ENCODE data around the gene TPT1.
"Not testable (repeated sequence)": the region's sequence is repeated elsewhere in the genome, so short reads cannot be mapped to it uniquely, and the experiment has no call there.

TPT1 gene

DNA sequence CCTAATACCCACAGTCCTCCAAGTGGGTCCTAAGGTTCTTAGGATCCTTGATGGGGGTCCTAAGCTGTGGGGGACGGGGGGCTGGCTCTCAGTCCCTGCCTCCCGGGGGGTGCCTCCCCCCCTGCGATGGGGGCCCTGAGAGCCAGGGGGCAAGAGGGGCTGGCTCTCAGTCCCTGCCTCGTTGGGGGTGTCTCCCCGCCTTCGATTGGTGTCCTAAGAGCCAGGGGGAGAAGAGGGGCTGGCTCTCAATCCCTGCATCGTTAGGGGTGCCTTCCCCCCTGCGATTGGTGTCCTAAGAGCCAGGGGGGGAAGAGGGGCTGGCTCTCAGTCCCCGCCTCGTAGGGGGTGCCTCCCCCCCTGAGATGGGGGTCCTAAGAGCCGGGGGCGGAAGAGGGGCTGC, 40.2 kb upstream of the TPT1 start:
- TF ChIP-seq, protein P1, sequence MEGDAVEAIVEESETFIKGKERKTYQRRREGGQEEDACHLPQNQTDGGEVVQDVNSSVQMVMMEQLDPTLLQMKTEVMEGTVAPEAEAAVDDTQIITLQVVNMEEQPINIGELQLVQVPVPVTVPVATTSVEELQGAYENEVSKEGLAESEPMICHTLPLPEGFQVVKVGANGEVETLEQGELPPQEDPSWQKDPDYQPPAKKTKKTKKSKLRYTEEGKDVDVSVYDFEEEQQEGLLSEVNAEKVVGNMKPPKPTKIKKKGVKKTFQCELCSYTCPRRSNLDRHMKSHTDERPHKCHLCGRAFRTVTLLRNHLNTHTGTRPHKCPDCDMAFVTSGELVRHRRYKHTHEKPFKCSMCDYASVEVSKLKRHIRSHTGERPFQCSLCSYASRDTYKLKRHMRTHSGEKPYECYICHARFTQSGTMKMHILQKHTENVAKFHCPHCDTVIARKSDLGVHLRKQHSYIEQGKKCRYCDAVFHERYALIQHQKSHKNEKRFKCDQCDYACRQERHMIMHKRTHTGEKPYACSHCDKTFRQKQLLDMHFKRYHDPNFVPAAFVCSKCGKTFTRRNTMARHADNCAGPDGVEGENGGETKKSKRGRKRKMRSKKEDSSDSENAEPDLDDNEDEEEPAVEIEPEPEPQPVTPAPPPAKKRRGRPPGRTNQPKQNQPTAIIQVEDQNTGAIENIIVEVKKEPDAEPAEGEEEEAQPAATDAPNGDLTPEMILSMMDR (IDR thresholded peaks at IDR 0.05; ENCODE audit: low read depth, low read length): no peak
- DNase-seq (ENCODE audit: extremely low read depth, low read depth): no peak

DNA sequence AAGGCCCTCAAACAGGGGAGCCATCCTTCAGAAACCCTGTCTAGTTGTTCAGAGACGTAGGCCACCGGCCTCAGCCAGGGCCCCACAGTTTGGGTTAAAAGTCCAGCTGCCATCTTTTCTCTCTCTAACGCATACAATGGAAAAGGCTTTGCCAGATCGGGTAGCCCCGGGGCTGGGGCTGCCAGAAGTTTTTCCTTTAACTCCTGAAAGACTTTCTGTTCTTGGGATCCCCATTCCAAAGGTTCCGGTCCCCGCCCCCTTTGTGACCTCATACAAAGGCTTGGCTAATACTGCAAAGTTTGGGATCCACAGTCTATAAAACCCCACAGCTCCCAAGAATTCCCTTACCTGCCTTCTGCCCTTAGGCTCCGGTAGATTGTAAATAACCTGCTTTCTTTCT, 39.7 kb upstream of the TPT1 start:
- not testable (repeated sequence) for DNase-seq (ENCODE audit: extremely low read depth, low read depth)

DNA sequence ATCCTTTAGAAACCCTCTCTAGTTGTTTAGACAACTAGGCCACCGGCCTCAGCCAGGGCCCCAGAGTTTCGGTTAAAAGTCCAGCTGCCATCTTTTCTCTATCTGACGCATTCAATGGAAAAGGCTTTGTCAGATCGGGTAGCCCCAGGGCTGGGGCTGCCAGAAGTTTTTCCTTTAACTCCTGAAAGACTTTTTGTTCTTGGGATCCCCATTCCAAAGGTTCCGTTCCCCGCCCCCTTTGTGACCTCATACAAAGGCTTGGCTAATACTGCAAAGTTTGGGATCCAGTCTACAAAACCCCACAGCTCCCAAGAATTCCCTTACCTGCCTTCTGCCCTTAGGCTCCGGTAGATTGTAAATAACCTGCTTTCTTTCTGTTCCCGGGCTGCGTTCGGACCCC, 38.5 kb upstream of the TPT1 start:
- DNase-seq (ENCODE audit: extremely low read depth, low read depth): not testable (repeated sequence)

DNA sequence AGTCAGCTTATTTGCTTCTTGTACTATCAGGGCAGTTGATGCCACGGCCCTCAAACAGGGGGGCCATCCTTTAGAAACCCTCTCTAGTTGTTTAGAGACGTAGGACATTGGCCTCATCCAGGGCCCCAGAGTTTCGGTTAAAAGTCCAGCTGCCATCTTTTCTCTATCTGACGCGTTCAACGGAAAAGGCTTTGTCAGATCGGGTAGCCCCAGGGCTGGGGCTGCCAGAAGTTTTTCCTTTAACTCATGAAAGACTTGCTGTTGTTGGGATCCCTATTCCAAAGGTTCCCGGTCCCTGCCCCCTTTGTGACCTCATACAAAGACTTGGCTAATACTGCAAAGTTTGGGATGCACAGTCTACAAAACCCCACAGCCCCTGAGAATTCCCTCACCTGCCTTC, 37.8 kb upstream of the TPT1 start:
- DNase-seq (ENCODE audit: extremely low read depth, low read depth): not testable (repeated sequence)

DNA sequence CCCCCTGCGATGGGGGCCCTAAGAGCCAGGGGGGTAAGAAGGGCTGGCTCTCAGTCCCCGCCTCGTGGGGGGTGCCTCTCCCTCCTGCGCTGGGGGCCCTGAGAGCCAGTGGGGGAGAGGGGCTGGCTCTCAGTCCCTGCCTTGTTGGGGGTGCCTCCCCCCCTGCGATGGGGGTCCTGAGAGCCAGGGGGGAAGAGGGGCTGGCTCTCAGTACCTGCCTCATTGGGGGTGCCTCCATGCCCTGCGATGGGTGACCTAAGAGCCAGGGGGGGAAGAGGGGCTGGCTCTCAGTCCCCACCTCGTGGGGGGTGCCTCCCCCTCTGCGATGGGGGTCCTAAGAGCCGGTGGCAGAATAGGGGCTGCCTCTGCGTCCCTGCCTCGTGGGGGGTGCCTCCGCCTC, 36.3 kb upstream of the TPT1 start:
- not testable (repeated sequence) for DNase-seq (ENCODE audit: extremely low read depth, low read depth)

DNA sequence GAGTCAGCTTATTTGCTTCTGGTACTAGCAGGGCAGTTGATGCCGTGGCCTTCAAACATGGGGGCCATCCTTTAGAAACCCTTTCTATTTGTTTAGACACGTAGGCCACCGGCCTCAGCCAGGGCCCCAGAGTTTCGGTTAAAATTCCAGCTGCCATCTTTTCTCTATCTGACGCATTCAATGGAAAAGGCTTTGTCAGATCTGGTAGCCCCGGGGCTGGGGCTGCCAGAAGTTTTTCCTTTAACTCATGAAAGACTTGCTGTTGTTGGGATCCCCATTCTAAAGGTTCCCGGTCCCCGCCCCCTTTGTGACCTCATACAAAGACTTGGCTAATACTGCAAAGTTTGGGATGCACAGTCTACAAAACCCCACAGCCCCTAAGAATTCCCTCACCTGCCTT, 35.7 kb upstream of the TPT1 start:
- DNase-seq (ENCODE audit: extremely low read depth, low read depth): not testable (repeated sequence)

DNA sequence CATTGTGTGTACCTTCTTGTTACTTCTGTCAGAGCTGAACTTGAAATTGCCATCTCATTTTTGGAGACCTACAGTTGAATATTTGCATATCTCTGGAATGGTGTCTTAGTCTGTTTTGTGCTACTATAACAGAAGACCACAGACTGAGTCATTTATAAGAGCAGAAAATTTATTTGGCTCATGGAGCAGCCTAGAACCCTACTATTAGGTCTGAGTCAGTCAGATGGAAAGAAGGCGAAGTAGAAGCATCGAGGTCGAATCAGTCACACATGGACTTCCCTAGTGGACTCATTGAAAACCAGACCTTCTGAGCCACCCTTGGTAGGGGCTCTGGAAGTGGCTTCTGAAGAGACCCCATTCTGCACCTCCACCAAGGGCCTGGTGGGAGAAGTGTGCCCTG, 33.9 kb upstream of the TPT1 start:
- TF ChIP-seq, protein P1 (IDR thresholded peaks at IDR 0.05; ENCODE audit: low read depth, low read length): no peak
- no peak for DNase-seq (ENCODE audit: extremely low read depth, low read depth)

DNA sequence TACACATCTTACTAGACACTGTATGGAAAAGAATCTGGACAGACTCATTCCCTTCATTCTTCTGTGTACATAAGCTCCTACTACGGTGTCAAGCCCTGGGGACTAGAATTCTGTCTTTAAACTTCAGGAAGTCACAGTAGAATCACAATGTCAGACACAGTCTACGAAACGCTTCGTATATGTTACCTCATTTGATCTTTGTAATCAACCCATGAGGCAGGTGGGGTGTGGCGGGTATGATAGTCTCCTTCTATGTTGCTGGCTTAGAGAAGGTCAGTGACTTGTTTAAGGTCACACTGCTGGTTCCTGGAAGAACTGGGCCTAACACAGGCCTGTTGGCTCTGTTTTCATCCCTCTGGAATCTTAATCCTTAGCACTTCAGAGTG, 32.2 kb upstream of the TPT1 start:
- TF ChIP-seq, protein P1 (IDR thresholded peaks at IDR 0.05; ENCODE audit: low read depth, low read length): no peak
- DNase-seq (ENCODE audit: extremely low read depth, low read depth): no peak

DNA sequence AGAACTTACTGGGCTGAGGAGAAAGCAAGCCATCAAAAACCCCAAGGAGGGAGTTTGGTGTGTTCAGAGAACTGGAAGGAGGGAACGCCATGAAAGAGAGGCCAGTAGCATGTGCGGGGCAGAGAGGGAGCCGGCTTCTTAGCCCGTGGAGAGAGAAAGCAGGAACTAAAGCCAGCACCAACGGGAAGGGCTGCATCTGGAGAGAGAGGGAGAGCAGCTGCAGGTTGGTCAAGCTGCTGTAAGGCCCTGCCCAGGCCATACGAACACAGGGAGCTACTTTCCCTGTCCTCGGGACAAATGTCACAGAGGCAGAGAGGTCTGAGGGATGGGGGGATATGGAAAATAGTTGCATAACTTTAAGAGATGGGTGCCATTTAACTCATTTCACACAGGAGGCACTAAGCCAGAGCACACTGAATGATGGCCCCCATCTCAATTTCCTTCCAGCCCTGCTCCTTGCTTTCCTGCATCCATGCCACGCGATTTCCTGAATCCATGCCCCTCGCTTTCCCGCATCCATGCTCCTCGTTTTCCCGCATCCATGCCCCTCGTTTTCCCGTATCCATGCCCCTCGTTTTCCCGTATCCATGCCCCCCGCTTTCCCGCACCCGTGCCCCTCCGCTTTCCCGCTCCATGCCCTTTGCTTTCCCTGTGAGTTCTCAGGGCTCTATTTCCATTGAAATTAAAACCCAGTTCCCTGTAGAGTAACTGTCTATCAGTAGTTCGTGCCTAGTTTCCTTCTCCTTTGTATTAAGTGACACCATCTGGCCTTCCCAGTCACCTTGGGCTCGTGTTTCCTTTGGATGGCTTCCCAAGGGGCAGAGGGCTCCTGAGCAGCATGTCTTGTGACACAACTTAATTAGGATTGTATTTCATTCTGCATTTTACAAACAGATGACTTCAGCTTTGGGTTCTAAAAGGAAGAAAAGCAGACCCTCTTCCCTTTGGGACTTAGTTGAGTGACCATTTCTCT, 31.5 kb upstream of the TPT1 start:
- peak; percentile 19 for DNase-seq (ENCODE audit: extremely low read depth, low read depth)

DNA sequence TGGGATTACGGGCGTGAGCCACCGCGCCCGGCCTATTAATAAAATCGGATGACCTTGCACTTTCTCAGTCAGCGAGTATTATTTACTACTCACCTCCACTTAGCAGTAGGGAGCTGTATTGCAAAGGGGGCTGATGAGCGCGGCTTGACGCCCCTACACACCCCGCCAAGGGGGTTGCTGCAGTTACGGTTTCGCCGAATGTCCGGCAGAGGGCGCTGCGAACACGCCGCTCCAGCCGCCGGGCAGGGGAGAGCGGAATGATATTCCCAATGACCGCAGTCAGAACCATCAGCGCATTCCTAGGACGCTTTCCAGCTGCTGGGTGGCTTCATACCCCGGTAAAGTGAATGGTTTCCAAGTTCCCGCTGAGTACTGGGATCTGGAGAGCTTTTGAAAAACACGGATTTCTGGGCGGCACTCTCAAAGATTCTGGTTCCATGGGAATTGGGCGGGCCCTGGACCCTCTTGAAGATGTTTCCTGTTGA, 30.0 kb upstream of the TPT1 start:
- peak; percentile 49 for DNase-seq (ENCODE audit: extremely low read depth, low read depth)
- TF ChIP-seq, protein P1 (IDR thresholded peaks at IDR 0.05; ENCODE audit: low read depth, low read length): peak; percentile 85

More for the DNA sequence above, 31.5 kb upstream of the TPT1 start:
- TF ChIP-seq, protein P1 (IDR thresholded peaks at IDR 0.05; ENCODE audit: low read depth, low read length): no peak

All from AG09319 (cell line).